ENCODE data around the gene DYSF.

The DYSF gene

DNA sequence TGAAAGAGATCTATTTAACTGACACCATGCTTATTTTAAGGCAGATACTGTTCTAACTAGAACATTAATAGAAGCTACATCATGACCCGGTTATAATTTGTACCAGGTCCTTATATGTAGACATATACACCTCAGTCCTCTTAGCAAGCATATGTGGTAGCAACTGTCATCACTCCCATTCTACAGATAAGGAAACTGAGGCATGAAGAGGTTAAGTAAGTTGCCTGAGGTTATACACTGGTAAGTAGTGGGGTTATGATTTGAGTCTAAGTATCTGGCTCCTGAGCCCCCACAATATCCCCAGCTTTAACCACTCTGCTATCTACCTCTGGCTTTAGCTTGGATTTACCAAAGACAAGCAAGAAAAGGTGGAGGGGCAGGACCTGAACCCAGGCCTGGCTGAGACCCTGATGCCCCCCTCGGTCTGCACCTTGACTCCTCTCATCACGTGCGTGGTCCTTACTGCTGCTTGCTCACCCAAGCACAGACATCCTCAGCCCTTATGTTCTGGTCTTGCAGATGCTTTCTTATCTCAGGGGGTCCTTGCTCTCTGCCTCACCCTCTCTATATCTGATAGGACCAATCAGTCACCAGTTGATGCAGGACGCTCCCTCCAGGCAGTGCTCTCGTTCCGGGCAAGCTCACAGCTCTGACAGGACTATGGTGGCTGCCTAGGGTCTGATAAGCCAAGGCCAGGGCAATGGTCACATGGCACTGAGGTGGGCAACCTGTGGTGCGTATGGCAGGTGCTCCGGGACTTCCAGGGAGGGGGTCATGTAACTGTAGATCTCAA, 4.0 kb downstream of the DYSF start:
- no peak for DNase-seq

DNA sequence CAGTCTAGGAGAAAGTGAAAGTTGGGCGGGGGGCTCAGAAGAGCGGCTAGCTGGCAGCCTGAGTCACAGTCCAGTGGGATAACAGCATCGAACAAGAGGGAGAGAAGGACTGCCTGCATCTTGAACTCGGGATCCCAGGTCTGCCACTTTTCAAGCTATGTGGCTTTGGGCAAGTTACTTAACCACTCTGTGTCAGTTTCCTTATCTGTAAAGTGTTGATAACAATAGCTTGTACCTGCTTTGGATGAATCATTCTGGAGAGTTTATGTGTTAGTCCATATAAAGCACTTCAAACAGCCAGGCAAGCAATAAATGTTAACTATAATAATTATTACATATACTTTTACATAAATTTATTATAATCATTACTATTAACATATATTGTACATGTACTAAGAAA, 4.6 kb downstream of the DYSF start:
- DNase-seq: no peak

DNA sequence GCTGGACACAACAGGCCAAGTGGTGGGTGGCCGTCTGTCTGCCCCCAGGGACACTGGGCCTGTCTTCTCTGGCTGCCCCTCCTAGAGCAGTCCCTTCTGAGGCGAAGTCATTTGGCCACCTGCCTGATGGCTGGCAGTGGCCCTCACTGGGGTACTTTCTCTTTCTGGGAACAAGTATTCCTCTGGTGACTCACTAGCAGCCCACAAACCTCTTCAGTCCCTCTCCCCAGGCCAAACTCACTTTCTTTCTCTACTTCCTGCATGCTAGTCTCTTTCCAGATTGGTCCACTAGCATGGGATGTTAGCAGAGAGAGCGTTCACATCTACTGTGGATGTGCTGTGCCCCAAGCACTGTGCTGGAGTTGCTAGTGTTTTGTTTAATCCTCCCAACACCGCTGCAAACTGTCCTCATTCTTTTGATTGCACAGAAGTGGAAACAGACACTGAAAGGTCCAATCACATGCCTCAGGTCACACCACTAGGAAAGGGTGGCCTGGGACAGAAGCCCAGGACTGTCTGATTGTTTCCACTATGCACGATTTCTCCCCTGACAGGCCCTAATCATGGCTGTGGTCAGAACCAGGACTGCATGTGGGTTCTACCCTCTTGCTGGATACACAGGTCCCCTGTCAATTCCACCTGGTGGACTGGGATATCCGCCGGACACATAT, 5.2 kb downstream of the DYSF start:
- no peak for DNase-seq

DNA sequence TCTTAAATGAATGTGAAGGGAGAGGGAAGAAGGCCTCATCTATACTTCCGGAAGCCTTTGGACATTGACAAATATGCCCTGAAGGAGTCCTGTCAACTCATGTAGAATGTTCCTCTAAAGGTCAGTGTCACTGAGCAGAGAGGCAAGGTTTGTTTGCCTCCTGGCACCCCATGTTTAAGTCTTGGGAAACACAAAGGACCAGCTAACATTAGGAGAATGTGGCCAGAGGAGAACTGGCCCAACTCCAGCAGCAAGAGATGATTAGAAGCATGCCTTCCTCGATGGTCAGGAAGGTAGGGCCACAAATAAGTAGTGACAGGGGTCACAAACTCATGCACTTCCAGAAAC, 5.7 kb downstream of the DYSF start:
- no peak for DNase-seq

DNA sequence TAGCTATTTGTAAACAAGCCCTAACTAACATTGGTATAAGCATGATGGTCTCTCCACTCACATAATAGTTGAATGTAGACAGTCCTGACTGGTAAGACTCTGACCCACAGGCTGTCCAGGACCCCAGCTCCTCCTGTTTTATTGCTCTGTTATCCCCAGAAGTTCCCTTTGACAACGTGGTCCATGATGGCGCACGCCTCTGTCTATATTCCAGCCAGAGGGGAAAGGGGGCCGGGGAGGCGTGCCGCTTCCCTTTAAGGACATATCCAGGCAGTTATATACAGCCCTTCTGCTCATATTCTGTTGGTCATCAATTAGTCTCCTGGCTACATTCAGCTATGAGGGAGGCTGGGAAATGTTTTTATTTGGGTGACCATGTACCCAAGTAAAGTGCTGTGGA, 6.7 kb downstream of the DYSF start:
- no peak for DNase-seq

DNA sequence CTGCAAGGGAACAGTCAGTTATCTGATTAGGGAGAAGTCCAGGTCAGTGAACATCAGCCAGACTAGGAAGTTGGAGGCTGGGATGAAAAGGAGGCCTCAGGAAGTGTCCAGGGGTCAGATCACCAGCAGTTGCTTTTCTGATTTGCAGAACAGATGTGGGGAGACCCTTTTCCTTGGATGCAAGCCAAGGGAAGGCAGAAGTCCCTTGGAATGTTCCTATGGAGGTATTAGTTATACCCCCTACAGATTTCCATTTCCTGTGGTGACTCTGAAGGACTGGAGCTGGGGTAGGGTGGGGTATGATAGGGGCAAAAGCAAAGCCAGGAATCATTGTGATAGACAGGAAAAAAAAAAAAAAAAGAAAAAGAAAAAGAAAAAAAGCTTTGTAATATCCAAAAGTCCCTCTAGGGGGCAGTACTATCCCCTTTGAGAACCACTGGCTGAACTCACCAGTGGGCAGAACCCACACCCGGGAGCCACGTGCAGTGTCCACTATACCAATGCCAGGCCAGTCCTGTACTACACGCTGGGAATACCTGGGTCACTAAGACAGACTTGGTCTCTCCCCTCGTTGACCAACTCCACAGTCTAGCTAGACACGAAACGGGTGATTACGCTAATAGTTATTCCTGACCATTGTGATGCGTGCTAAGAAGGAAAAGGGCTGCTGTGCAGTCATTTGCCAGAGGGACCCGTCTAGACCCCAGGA, 7.4 kb downstream of the DYSF start:
- DNase-seq: no peak

DNA sequence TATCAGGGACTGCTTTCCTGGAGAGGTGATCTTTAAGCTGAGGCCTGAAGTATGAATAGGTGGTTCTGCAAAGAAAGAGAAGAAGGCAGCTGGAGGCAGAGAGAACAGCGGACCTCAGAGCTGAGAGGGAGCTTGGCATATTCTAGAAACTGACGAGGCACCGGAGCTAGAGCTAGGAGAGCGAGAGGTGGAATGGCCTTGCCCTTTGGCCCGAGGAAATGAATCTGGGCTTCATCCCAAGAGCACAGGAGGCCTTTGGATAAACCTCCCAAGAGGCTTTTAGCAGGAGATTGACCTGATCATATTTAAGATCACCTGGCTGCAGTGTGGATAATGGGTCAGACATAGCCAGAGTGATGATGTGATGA, 7.9 kb downstream of the DYSF start:
- DNase-seq: no peak

DNA sequence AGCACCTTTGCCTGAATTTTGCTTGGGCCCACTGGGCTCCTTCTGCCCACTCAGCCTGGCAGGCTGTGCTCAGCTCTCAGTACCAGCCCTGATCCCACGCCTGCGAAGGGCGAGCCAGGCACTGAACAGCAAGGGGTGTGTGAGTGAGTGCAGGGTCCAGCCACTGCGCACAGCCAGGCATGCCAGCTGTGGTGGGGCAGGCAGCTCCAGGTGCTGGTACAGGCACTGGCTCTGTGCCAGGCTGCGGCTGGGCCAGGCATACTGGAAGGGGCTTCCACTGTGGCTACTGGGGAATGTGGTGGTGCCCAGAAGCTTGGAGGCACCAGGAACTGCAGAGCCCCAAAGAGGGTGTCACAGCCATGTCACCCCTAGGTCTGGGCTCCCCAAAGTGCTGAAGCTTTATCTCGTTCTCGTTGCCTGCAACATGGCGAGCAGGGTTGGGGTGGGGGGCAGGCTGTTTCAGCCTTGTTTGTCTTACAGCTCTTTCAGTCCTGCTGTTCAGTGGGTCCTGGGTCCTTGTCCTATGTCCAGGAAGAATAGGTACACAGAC, 8.8 kb downstream of the DYSF start:
- DNase-seq: no peak

DNA sequence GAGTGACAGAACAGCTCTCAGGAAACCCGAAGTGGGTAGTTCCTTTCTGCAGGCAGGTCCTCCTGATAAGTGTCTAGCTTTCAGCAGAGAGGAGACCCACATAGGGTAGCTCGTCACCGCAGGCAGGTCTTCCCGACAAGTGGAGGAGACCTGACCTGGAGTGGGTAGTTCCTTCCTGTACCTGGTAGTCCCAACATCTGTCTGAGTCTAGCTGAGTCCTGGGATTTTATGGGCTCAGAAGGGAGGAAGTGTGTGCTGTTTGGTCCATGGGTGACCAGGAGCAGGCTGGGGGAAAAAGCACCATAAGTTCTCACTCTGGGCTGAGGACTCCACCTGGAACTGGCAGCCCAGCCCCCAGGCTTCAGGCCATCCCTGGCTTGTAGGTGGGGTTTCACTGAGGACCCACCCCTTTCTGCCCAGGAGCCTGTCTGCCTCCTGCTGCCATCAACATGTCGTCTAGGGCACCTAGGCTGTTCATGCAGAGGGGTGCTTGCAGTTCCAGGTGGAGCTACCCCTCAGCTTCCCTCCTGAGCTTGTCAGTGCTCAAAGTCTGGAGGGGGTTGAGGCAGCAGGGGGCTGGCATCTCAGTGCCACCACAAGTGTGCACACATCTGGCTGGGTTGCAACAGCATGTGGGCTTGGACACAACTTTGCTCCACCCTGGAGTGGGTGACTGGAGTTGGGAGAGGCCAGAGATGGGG, 9.4 kb downstream of the DYSF start:
- DNase-seq: no peak

DNA sequence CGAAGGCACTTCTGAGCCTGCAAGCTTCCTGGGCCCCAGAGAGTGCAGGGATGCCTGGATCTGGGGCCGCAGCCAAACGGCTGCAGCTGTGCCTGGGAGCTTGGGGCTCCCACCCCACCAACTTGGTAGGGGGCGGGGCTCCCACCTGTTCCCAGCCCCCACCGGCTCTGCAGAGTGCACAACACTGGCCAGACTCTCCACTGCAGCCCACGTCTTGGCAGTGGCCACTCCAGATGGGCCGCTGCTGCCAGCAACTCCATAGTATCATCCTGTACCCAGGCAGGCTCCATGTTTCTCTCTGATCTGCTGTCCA, 9.9 kb downstream of the DYSF start:
- DNase-seq: no peak

DNA sequence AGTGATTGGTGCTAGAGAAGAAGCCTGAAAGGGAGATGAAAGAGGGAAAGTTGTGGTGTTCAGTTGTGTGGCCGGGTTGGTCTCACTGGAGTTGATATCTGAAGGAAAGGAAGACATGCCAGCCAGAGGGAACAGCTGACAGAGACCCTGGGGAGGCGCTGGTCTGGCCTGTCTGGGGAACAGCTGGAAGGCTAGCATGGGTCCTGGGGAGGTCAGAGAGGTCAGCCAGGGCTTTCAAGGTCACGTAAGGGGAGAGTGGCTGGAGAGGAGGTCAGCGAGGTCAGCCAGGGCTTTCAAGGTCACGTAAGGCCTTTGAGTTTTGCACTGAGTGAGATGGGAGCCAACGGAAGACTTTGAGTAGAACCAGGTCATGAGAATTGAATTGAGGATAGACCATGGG, 11.0 kb downstream of the DYSF start:
- DNase-seq: no peak

DNA sequence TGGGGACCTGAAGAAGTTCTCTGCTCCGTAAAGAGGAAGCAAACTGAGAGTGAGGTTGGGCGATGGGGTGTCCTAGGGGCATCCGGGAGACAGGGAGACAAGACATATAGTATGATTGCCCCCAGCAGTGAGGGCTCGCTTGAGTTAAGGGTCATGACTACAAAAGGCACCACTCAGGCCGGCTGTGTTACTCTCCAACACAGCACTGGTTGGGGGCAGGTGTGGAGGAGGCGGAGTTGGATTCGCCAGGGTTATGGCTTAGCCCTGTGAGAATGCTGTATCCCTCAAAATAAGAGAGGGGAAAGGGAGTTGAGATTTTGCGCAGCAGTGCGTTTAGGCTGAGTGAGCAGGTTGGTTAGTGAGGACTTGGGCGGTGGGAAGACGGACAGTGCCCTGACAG, 12.0 kb downstream of the DYSF start:
- DNase-seq: no peak

DNA sequence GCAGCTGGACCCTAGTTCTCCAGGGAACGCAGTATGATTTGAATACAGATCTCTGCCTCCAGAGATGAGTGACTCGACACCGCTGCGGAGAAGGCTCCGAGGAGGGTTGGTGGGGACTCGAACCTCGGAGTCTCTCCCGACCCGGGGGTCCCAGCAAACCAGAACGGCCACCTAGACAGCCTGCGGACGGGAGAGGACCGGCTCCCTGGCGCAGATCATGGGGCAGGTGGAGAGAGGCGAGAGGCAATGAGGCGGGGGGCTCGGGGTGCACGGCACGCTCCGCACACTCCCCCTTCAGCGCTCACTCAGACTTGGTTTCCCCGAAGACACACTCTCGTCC, 12.6 kb downstream of the DYSF start:
- DNase-seq: no peak

DNA sequence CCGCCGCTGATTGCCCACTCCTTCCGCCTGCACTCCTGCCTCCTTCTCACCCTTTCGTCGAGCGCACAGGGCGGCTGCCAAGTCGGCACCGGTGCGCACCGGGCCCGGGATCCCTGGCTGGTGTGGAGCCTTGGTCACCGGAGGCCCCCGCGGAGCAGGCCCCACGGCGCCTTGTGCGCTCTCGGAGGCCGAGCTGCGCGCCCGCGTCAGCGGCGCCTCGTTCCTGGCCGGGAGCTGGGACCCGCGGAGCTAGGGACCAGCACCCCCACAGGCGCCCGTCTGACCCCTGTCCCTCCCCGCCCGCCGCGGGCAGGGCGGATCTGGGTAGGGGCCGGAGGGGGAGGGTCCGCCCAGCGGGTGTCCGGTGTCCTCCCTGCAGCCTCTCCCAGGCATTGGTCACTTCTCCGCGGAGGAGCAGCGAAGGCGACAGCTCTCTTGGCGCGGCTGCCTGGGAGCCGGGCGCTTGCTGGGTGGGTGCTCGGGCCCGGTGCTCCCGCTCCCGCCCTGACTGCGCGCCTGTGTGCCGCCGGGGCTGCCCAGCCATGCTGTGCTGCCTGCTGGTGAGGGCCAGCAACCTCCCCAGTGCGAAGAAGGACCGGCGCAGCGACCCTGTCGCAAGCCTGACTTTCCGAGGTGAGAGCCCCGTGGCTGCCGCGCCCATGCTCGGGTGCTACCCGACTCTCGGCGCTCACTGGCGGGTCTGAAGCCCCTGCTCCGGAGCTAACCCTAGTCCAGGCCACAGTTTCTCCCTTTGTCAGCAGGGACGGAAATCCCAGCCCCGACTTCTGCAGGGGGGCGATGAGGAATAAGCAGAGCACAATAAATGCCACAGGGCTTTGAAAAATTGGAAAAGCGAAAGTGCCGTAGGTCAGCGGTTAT, 13.2 kb downstream of the DYSF start:
- peak; percentile 23 for DNase-seq

DNA sequence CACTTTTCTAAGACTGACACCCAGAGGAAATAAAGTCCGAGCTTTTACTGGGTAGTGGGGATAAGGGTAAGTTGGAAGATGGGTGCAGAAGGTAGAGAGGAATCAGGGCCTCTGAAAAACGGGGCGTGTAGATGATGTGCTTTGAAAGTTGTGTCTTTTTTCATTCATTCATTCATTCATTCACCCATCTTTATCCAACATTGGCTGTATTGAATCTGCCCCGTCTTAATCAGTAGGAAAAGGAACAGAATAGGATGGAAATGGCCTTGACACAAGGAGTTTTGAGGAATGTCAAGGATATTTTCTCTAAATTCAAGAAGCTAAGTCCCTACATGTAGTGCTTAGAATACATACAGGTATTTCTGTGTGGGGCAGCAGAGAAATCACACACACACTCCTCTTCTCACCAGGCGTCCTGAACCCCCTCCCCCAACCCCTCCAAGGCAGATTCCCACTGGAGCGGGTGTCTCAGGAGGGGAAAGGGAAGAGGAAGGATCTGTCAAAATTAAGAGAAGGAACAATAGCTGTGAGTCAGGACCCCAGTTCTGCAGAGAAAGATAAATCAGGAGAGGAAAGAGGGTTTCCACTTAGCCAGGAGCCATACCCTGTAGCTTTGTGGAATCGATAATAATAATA, 13.9 kb downstream of the DYSF start:
- no peak for DNase-seq

DNA sequence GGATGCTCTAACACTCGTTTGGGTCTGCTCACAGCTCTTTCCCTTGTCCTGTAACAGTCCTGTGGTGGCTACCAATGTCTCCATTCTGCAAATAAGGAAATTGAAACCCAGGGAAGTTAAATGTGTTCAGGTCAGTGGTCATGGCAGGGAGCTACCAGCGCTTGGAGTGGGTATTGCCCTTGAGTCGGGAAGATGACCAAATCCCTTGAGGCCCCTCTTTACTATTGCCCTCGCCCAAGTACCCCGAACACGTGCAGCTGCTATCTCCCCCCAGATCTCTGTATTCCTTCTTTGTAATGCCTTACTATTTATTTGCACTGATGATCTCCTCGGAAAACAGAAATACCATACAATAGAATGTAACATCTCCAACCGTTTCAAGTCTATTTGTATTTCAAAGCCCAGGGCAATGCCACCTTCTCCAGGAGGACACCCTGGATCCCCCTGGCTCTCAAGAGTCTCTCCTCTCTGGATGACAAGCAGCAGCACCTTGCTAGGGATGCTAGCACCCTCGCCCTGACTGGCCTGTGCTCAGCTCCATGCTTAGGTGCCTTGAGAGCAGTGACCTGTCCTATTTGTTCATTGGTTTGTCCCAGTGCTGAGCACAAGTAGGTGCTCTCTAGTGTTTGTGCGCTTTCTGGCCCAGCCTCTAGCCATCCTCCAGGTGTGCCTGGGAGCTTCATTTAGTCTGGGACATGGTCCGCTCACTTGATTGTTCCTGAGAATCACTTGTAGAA, 15.1 kb downstream of the DYSF start:
- DNase-seq: no peak

DNA sequence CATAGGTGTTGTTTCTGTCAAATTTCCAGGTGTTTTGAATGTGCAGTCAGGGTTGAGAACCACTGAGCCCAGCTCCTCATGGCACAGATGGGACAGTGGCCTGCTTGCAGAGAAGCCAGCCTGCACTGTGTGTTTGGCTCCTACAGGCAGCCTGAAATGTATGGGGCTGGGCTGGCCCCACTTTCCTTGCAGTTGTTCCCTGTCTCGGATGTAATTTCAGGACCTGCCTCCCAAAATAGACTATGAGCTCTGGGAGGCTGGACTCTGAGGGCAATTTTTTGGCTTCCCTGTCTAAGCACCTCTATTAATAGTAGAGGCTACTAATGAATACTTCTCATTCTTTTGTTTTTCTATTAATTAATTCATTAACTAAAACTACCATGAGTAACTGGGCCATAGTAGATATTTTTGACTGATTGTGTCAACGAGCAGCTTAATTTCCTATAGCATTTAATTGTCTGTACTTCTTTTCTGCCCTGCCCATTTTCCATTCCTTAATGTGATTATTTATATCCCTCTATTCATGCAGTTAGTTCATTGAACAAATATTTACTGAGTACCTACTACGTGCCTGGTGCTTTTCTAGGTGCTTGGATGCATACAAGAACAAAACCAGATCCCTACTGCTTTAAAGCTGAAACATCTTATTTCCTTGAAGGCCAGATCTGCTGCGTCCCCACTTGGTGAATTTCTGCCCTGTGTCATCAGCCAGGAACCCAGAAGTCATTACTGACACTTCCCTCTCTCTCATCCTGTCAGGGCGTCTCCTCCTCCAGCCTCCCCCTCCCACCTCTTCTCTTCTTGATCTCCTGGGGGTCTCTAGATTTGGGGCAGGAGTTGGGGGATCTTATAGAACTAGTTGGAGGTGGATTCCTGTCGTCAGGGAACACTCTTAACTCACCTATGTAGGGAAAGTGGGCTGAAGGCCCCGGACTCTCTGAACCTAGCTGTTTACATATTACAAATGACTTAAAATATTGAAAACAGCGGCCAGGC, 16.3 kb downstream of the DYSF start:
- no peak for DNase-seq

DNA sequence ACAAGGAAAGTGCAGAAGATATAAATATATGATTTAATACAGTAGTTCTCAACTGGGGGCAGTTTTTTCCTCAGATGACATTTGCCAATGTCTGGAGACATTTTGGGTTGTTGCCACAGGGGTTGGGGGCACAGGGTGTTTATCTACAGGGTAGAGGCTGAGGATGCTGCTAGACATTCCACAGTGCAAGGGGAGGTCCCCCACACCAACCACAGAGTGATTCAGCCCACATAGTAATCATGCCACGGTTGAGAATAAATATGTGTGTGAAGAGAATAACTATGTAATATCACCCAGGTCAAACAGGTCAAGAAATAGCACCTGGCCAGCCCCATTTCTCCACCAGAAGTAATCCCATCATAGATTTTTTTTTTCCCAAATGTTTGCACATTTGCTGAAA, 17.9 kb downstream of the DYSF start:
- no peak for DNase-seq

DNA sequence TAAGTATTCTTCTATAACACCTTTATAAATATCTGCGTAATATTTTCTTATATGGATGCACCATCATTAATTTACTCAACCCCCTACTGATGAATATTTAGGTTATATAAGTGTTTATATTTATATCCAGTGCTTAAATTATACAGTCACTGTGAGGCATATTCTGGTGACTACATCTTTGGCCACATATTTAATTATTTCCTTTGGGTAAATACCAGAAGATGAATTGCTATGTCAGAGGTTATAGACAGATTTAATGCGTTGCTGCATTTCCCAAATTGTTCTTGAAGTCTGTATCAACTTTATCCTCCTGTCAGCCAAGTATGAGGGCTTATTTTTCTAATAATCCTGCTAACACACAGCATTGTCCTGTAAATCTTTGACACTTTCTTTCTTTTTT, 18.7 kb downstream of the DYSF start:
- DNase-seq: no peak

DNA sequence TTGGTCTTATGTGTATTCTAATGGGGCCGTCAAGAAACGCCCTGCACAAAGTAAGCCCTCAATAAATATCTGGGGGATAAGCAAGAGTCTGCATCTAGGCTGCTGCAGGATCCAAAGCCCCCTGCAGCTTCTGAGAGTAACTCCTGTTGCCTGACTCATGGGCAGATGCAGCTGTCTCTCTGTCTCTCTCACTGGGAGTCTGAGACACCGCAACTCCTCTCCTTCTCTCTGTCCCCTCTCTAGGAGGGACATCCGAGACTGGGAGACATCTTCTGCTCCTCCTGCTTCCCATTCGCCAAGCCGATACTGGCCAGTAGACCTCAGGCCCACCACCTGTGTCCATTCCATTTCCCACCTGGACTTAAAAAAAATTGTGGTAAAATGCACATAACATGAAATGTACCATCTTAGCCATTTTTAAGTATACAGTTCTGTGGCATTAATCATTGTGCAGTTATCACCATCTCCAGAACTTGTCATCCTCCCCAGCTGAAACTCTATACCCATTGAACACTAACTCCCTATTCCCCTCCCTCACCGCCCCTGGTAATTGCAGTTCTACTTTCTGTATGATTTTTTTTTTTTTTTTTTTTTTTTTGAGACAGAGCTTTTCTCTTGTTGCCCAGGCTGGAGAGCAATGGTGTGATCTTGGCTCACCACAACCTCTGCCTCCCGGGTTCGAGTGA, 20.1 kb downstream of the DYSF start:
- no peak for DNase-seq

Measured in DMS79 (cell line).